ENCODE results near the gene NEDD8.

DNA sequence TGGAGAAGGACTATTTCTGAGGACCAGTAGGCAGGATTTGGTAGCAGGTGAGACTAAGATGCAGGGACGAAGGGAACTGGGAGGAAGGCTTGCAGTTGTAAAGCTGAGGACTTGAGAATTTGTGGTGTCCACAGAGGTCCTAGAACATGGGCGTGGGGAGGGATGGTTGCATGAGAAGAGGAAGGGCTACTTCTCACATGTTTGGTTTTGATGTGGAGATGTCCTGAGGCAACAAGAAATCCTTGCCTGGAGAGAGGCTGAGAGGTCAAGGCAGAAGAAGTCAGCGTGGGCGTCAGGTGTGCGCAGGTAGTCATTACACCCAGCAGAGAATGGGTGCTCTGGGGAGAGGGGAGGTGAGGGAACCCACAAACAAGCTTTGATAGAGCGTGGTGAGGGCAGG lies 44.9 kb upstream of the NEDD8 start:
- TF ChIP-seq, protein P1, sequence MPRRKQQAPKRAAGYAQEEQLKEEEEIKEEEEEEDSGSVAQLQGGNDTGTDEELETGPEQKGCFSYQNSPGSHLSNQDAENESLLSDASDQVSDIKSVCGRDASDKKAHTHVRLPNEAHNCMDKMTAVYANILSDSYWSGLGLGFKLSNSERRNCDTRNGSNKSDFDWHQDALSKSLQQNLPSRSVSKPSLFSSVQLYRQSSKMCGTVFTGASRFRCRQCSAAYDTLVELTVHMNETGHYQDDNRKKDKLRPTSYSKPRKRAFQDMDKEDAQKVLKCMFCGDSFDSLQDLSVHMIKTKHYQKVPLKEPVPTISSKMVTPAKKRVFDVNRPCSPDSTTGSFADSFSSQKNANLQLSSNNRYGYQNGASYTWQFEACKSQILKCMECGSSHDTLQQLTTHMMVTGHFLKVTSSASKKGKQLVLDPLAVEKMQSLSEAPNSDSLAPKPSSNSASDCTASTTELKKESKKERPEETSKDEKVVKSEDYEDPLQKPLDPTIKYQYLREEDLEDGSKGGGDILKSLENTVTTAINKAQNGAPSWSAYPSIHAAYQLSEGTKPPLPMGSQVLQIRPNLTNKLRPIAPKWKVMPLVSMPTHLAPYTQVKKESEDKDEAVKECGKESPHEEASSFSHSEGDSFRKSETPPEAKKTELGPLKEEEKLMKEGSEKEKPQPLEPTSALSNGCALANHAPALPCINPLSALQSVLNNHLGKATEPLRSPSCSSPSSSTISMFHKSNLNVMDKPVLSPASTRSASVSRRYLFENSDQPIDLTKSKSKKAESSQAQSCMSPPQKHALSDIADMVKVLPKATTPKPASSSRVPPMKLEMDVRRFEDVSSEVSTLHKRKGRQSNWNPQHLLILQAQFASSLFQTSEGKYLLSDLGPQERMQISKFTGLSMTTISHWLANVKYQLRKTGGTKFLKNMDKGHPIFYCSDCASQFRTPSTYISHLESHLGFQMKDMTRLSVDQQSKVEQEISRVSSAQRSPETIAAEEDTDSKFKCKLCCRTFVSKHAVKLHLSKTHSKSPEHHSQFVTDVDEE (CRISPR knock-in tag; IDR thresholded peaks at IDR 0.05), result no peak
- TF ChIP-seq ESRRG (CRISPR knock-in tag; IDR thresholded peaks at IDR 0.05) (no peak), ZFP3 (CRISPR knock-in tag; IDR thresholded peaks at IDR 0.05) (no peak), RARB (CRISPR knock-in tag; IDR thresholded peaks at IDR 0.05) (no peak), ZNF565 (CRISPR knock-in tag; conservative IDR thresholded peaks at IDR 0.05; ENCODE audit: low read depth) (no peak), PPARA (CRISPR knock-in tag; IDR thresholded peaks at IDR 0.05; ENCODE audit: borderline replicate concordance) (no peak), SNAI2 (CRISPR knock-in tag; IDR thresholded peaks at IDR 0.05) (no peak), CSRNP3 (CRISPR knock-in tag; IDR thresholded peaks at IDR 0.05) (no peak), OSR1 (CRISPR knock-in tag; IDR thresholded peaks at IDR 0.05) (no peak)
- TF ChIP-seq, protein P2, sequence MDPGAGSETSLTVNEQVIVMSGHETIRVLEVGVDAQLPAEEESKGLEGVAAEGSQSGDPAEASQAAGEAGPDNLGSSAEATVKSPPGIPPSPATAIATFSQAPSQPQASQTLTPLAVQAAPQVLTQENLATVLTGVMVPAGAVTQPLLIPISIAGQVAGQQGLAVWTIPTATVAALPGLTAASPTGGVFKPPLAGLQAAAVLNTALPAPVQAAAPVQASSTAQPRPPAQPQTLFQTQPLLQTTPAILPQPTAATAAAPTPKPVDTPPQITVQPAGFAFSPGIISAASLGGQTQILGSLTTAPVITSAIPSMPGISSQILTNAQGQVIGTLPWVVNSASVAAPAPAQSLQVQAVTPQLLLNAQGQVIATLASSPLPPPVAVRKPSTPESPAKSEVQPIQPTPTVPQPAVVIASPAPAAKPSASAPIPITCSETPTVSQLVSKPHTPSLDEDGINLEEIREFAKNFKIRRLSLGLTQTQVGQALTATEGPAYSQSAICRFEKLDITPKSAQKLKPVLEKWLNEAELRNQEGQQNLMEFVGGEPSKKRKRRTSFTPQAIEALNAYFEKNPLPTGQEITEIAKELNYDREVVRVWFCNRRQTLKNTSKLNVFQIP (CRISPR knock-in tag; IDR thresholded peaks at IDR 0.05; ENCODE audit: borderline replicate concordance, low read depth), result no peak
- TF ChIP-seq, protein P3, sequence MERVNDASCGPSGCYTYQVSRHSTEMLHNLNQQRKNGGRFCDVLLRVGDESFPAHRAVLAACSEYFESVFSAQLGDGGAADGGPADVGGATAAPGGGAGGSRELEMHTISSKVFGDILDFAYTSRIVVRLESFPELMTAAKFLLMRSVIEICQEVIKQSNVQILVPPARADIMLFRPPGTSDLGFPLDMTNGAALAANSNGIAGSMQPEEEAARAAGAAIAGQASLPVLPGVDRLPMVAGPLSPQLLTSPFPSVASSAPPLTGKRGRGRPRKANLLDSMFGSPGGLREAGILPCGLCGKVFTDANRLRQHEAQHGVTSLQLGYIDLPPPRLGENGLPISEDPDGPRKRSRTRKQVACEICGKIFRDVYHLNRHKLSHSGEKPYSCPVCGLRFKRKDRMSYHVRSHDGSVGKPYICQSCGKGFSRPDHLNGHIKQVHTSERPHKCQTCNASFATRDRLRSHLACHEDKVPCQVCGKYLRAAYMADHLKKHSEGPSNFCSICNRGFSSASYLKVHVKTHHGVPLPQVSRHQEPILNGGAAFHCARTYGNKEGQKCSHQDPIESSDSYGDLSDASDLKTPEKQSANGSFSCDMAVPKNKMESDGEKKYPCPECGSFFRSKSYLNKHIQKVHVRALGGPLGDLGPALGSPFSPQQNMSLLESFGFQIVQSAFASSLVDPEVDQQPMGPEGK (CRISPR knock-in tag; IDR thresholded peaks at IDR 0.05; ENCODE audit: borderline replicate concordance), result no peak
